ENCODE measurements around the gene CACNA1E.

GRCh38 chr1:181647314-181648035 is 164.2 kb downstream of the CACNA1E start:
- TF ChIP-seq CTCF (IDR thresholded peaks at IDR 0.05; ENCODE audit: low read depth, low read length) (no peak), MYC (IDR thresholded peaks at IDR 0.05; ENCODE audit: low read depth, low read length) (peak; percentile 77), POLR2A (IDR thresholded peaks at IDR 0.05; ENCODE audit: extremely low read depth, insufficient read length) (no peak)
